ENCODE results near the gene INMT.
A peak's percentile ranks its signal among the peaks of the same experiment; 100 is the strongest.

Gene INMT

GRCh38 chr7:30788640-30789333, 36.9 kb downstream of the INMT start:
- DNase-seq (ENCODE audit: low read depth) = no peak

- peak; percentile 76 for DNase-seq (ENCODE audit: low read depth)
These were observed 37.4 kb downstream of the INMT start for GRCh38 chr7:30789334-30789711.

- no peak for DNase-seq (ENCODE audit: low read depth)
These were observed 38.4 kb downstream of the INMT start for GRCh38 chr7:30790356-30790755.

GRCh38 chr7:30791114-30791513, 39.2 kb downstream of the INMT start:
- no peak for DNase-seq (ENCODE audit: low read depth)

GRCh38 chr7:30795161-30795948, 43.4 kb downstream of the INMT start:
- no peak for DNase-seq (ENCODE audit: low read depth)

- DNase-seq (ENCODE audit: low read depth) = peak; percentile 51
These were observed 44.4 kb downstream of the INMT start for GRCh38 chr7:30796105-30796869.

- no peak for DNase-seq (ENCODE audit: low read depth)
These were observed 45.5 kb downstream of the INMT start for GRCh38 chr7:30797176-30798040.

- DNase-seq (ENCODE audit: low read depth) = peak; percentile 78
These were observed 47.5 kb downstream of the INMT start for GRCh38 chr7:30799206-30799975.

GRCh38 chr7:30799976-30800661, 48.2 kb downstream of the INMT start:
- DNase-seq (ENCODE audit: low read depth) = no peak

- DNase-seq (ENCODE audit: low read depth) = peak; percentile 76
These were observed 48.9 kb downstream of the INMT start for GRCh38 chr7:30800785-30801252.

- DNase-seq (ENCODE audit: low read depth) = no peak
These were observed 50.9 kb downstream of the INMT start for GRCh38 chr7:30802812-30803211.

- DNase-seq (ENCODE audit: low read depth) = peak; percentile 91
These were observed 52.2 kb downstream of the INMT start for GRCh38 chr7:30804078-30804661.

- DNase-seq (ENCODE audit: low read depth) = no peak
These were observed 53.3 kb downstream of the INMT start for GRCh38 chr7:30805081-30805691.

- no peak for DNase-seq (ENCODE audit: low read depth)
These were observed 54.0 kb downstream of the INMT start for GRCh38 chr7:30805931-30806330.

Data from iris pigment epithelial cell (primary cell).